ENCODE data around the gene ADAMTS9. TPM values are rescaled to one million over a fixed set of nuclear protein-coding genes. Genes with fewer than 3 reads are reported as not detected.

The ADAMTS9 gene
- total RNA-seq, 1 experiment from 2014 or later: 0.46 TPM

- no peak overlapping the region for H2BK20ac ChIP-seq (ENCODE audit: low read depth, low read length, poor library complexity, severe bottlenecking)
Measured at GRCh38 chr3:64576211-64576775, 111.5 kb downstream of the ADAMTS9 start.

More at GRCh38 chr3:64576211-64576775, 111.5 kb downstream of the ADAMTS9 start:
- Histone ChIP-seq H4K20me1 (ENCODE audit: control insufficient read depth, insufficient read depth, insufficient read length) (no peaks in the 10 kb centered on the region), H3T11ph (ENCODE audit: low read length) (no peak overlapping the region), H3K4ac (ENCODE audit: low read depth, low read length) (no peak overlapping the region), H3K23ac (ENCODE audit: insufficient read length, low read depth, low read length) (no peak overlapping the region), H3K23me2 (ENCODE audit: insufficient read length, low read depth, low read length, poor library complexity, severe bottlenecking) (no peaks in the 10 kb centered on the region), H3K27me3 (ENCODE audit: insufficient read depth, low read length) (no peaks in the 10 kb centered on the region), H3K56ac (ENCODE audit: insufficient read length, low read depth, low read length) (no peak overlapping the region), H2AFZ (ENCODE audit: low read length) (no peak overlapping the region), H2BK5ac (ENCODE audit: insufficient read length, low read length) (no peak overlapping the region), H3K79me2 (ENCODE audit: insufficient read depth, low read length) (no peaks in the 10 kb centered on the region), H2AK5ac (ENCODE audit: insufficient read length, low read length) (no peak overlapping the region), H3K27ac (ENCODE audit: insufficient read length, low read depth, low read length) (no peak overlapping the region), H4K8ac (replicated peaks; ENCODE audit: insufficient read length, low read depth, low read length) (no peak overlapping the region), H3K14ac (ENCODE audit: insufficient read depth, low read length) (no peak overlapping the region), H2BK12ac (ENCODE audit: insufficient read length, low read depth, low read length) (no peak overlapping the region), H4K5ac (ENCODE audit: insufficient read length, low read depth, low read length) (no peak overlapping the region), H3K79me1 (ENCODE audit: insufficient read depth, low read depth, low read length, poor library complexity, severe bottlenecking) (no peaks in the 10 kb centered on the region), H3K9me3 (ENCODE audit: control insufficient read depth, low read depth, low read length) (no peaks in the 10 kb centered on the region), H2BK15ac (ENCODE audit: low read depth, low read length) (no peak overlapping the region), H4K91ac (ENCODE audit: insufficient read length, low read depth, low read length) (no peak overlapping the region), H3K4me2 (ENCODE audit: insufficient read depth, insufficient read length, low read length) (no peak overlapping the region), H3K4me1 (ENCODE audit: insufficient read depth, low read length) (peaks cover 3% of the 10 kb centered on the region; the same call in 1 of the 2 replicates), H2BK120ac (ENCODE audit: low read depth, low read length, poor library complexity, severe bottlenecking) (no peak overlapping the region), H3K9ac (ENCODE audit: extremely low read depth, insufficient read length, low read length) (no peak overlapping the region), H3K18ac (ENCODE audit: insufficient read length, low read depth, low read length) (no peak overlapping the region)
- Mint-ChIP-seq H3K9me3 (no peaks in the 10 kb centered on the region), H3K36me3 (ENCODE audit: insufficient read depth in 1 of 3, low read depth in 3 of 3) (no peaks in the 10 kb centered on the region), H3K27me3 (ENCODE audit: low read depth) (no peaks in the 10 kb centered on the region), H3K4me3 (no peak overlapping the region), H3K27ac (no peak overlapping the region), H3K4me1 (peaks cover 9% of the 10 kb centered on the region in 2 experiments; a peak in 3 of 4 replicates)
- no CpG with 5 or more reads among the region's 10 CpGs for WGBS (ENCODE audit: extremely low coverage, insufficient read length, low lambda C conversion rate)
- TF ChIP-seq CTCF (conservative IDR thresholded peaks at IDR 0.05): no peak
- DNase-seq: no peak
